Measurements from ENCODE around the gene CLEC2L. TPM values are rescaled to one million over a fixed set of nuclear protein-coding genes. Genes with fewer than 3 reads are reported as not detected.

Gene CLEC2L
- total RNA-seq, 1 experiment from 2014 or later: not detected

GRCh38 chr7:139575338-139575680, 51.8 kb downstream of the CLEC2L start:
- ChIA-PET RAD21 (ENCODE audit: low non-redundant PET in 1 of 2, low total read pairs in 2 of 2, uncharacterized antibody in 2 of 2, unreplicated experiment in 2 of 2) (no interaction called here), CTCF (no interaction called here), POLR2A (no interaction called here)
- ATAC-seq (no peak), DNase-seq (ENCODE audit: low read depth, low spot score) (no peak)
- Histone ChIP-seq H3K9me3 (ENCODE audit: control insufficient read depth in 1 of 2, insufficient read depth in 1 of 2, low read depth in 1 of 2, low read length in 2 of 2) (no peaks in the 10 kb centered on the region), H3K4me3 (replicated peaks in 1 of 2; ENCODE audit: low read depth in 1 of 2, low read length in 2 of 2) (no peak overlapping the region), H3K79me2 (ENCODE audit: insufficient read depth, low read length) (no peaks in the 10 kb centered on the region), H3K4me2 (ENCODE audit: low read length) (no peak overlapping the region), H3K4me1 (ENCODE audit: control insufficient read depth in 1 of 2, insufficient read depth in 2 of 2, low read length in 2 of 2) (no peaks in the 10 kb centered on the region), H3K27ac (ENCODE audit: low read depth, low read length) (no peak overlapping the region), H3K9ac (ENCODE audit: low read length) (no peak overlapping the region), H3K27me3 (ENCODE audit: insufficient read depth, low read length) (no peaks in the 10 kb centered on the region), H3K9me2 (ENCODE audit: insufficient read depth) (no peaks in the 10 kb centered on the region), H2AFZ (ENCODE audit: low read depth, low read length, poor library complexity, severe bottlenecking) (no peak overlapping the region), H3K36me3 (ENCODE audit: control insufficient read depth in 1 of 2, insufficient read depth in 2 of 2, low read length in 2 of 2) (no peaks in the 10 kb centered on the region; a peak in 1 of 4 replicates), H4K20me1 (ENCODE audit: insufficient read depth) (no peaks in the 10 kb centered on the region)
- BruUV-seq (replicated peaks): no TSS peak
- intact Hi-C loops (cut with micrococcal nuclease): no loop called here
- TF ChIP-seq RAD21 (IDR thresholded peaks at IDR 0.05; ENCODE audit: low read depth) (no peak), ZFX (IDR thresholded peaks at IDR 0.05) (no peak)

GRCh38 chr7:139576179-139576973, 52.9 kb downstream of the CLEC2L start:
- Histone ChIP-seq H3K4me3 (replicated peaks in 1 of 2; ENCODE audit: low read depth in 1 of 2, low read length in 2 of 2) (no peak overlapping the region), H3K36me3 (ENCODE audit: control insufficient read depth in 1 of 2, insufficient read depth in 2 of 2, low read length in 2 of 2) (no peaks in the 10 kb centered on the region; a peak in 1 of 4 replicates), H3K9me2 (ENCODE audit: insufficient read depth) (no peaks in the 10 kb centered on the region), H3K9ac (ENCODE audit: low read length) (no peak overlapping the region), H2AFZ (ENCODE audit: low read depth, low read length, poor library complexity, severe bottlenecking) (no peak overlapping the region), H3K4me2 (ENCODE audit: low read length) (no peak overlapping the region), H3K27ac (ENCODE audit: low read depth, low read length) (no peak overlapping the region), H3K79me2 (ENCODE audit: insufficient read depth, low read length) (no peaks in the 10 kb centered on the region), H4K20me1 (ENCODE audit: insufficient read depth) (no peaks in the 10 kb centered on the region), H3K4me1 (ENCODE audit: control insufficient read depth in 1 of 2, insufficient read depth in 2 of 2, low read length in 2 of 2) (no peaks in the 10 kb centered on the region), H3K9me3 (ENCODE audit: control insufficient read depth in 1 of 2, insufficient read depth in 1 of 2, low read depth in 1 of 2, low read length in 2 of 2) (no peaks in the 10 kb centered on the region), H3K27me3 (ENCODE audit: insufficient read depth, low read length) (no peaks in the 10 kb centered on the region)
- CTCF ChIA-PET: no interaction called here
- DNase-seq (ENCODE audit: low read depth, low spot score) (no peak), ATAC-seq (no peak)
- RAD21 ChIA-PET (ENCODE audit: low non-redundant PET in 1 of 2, low total read pairs in 2 of 2, uncharacterized antibody in 2 of 2, unreplicated experiment in 2 of 2): no interaction called here
- POLR2A ChIA-PET: no interaction called here
- BruUV-seq (replicated peaks): no TSS peak
- intact Hi-C loops (cut with micrococcal nuclease): no loop called here
- TF ChIP-seq CTCF (IDR thresholded peaks at IDR 0.05 in 2 of 3, conservative IDR thresholded peaks at IDR 0.05 in 1 of 3; ENCODE audit: borderline replicate concordance in 1 of 3, insufficient read depth in 1 of 3, low read depth in 2 of 3, low read length in 2 of 3) (no peak), MAX (IDR thresholded peaks at IDR 0.05) (no peak), EZH2phosphoT487 (IDR thresholded peaks at IDR 0.05; ENCODE audit: borderline replicate concordance) (no peak), TCF7L2 (IDR thresholded peaks at IDR 0.05; ENCODE audit: borderline replicate concordance, extremely low read depth, insufficient read depth, insufficient read length) (no peak), FOSL1 (IDR thresholded peaks at IDR 0.05; ENCODE audit: low read depth) (no peak), CBX3 (IDR thresholded peaks at IDR 0.05; ENCODE audit: low read depth) (no peak), YY1 (IDR thresholded peaks at IDR 0.05; ENCODE audit: extremely low read depth, insufficient replicate concordance, low read depth, low read length) (no peak), ATF3 (IDR thresholded peaks at IDR 0.05) (no peak), SIN3A (IDR thresholded peaks at IDR 0.05; ENCODE audit: low read depth) (no peak), CEBPB (IDR thresholded peaks at IDR 0.05; ENCODE audit: low read depth) (no peak), JUND (IDR thresholded peaks at IDR 0.05) (no peak)
- TF ChIP-seq, protein P1, sequence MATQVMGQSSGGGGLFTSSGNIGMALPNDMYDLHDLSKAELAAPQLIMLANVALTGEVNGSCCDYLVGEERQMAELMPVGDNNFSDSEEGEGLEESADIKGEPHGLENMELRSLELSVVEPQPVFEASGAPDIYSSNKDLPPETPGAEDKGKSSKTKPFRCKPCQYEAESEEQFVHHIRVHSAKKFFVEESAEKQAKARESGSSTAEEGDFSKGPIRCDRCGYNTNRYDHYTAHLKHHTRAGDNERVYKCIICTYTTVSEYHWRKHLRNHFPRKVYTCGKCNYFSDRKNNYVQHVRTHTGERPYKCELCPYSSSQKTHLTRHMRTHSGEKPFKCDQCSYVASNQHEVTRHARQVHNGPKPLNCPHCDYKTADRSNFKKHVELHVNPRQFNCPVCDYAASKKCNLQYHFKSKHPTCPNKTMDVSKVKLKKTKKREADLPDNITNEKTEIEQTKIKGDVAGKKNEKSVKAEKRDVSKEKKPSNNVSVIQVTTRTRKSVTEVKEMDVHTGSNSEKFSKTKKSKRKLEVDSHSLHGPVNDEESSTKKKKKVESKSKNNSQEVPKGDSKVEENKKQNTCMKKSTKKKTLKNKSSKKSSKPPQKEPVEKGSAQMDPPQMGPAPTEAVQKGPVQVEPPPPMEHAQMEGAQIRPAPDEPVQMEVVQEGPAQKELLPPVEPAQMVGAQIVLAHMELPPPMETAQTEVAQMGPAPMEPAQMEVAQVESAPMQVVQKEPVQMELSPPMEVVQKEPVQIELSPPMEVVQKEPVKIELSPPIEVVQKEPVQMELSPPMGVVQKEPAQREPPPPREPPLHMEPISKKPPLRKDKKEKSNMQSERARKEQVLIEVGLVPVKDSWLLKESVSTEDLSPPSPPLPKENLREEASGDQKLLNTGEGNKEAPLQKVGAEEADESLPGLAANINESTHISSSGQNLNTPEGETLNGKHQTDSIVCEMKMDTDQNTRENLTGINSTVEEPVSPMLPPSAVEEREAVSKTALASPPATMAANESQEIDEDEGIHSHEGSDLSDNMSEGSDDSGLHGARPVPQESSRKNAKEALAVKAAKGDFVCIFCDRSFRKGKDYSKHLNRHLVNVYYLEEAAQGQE (IDR thresholded peaks at IDR 0.05; ENCODE audit: low read depth): no peak

Measured in HCT116 (cell line).